Limb (tissue), 2 donors: ENCODE results near the gene NDUFC2.
"Not testable (repeated sequence)": the region's sequence is repeated elsewhere in the genome, so short reads cannot be mapped to it uniquely, and the experiment has no call there.

Experiments
- DNase-seq, 2 donors: peaks; one replicate each; pipeline ENCODE4 v3.0.0-alpha.2; 2016; ENCODE audit errors: extremely low spot score in 2 of 2

The NDUFC2 gene

GRCh38 chr11:78080084-78080817 lies 589 bp upstream of the NDUFC2 start:
- DNase-seq = no peak

DNA sequence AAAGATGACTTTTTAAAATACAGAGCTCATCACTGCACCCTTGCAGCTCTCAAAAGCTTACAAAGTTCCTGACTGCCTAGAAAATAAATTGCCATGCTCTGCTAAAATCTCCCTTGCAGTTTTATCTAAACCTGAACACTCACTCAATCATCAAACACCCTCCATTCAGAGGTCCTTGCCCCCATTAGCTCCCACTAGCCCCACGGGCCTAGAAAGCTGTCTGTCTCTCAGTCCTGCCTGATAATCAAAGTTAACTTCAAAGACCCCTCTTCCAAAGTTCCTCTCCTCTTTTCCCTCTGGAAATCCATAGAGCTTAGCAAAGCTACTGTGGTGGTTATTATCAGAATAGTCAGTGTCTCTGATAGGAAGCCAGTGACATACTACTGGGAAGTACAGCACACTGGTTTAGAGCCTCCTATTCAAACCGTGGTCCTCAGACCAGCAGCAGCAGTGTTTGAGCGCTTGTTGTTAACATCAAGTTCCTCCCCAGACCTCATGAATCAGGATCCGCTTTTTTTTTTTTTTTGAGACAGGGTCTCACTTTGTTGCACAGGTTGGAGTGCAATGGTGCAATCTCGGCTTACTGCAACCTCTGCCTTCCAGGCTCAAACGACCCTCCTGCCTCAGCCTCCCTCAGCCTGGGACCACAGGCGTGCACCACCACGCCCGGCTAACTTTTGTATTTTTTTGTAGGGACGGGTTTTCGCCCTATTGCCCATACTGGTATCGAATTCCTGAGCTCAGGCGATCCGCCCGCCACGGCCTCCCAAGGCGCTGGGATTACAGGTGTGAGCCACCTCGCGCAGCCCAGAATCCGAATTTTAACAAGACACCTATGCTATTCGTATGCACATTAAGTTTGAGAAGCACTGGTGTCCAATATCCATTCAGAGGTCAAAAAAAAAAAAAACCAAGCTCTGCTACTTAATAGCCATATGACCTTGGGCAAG lies 1.2 kb downstream of the NDUFC2 start:
- no peak for DNase-seq

DNA sequence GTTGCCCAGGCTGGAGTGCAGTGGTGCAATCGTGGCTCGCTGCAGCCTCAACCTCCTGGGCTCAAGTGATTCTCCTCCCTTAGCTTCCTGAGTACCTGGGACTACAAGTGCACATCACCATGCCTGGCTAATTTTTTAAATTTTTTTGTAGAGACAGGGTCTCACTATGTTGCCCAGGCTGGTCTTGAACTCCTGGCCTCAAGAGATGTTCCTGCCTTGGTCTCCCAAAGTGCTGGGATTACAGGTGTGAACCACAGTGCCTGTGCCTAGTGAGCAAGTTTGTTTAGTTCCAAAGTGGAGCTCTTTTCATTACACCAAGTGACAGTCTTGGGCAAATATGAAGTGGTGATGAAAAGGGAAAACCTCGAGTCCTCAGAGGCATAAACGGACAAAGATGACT lies 2.1 kb downstream of the NDUFC2 start:
- not testable (repeated sequence) for DNase-seq

DNA sequence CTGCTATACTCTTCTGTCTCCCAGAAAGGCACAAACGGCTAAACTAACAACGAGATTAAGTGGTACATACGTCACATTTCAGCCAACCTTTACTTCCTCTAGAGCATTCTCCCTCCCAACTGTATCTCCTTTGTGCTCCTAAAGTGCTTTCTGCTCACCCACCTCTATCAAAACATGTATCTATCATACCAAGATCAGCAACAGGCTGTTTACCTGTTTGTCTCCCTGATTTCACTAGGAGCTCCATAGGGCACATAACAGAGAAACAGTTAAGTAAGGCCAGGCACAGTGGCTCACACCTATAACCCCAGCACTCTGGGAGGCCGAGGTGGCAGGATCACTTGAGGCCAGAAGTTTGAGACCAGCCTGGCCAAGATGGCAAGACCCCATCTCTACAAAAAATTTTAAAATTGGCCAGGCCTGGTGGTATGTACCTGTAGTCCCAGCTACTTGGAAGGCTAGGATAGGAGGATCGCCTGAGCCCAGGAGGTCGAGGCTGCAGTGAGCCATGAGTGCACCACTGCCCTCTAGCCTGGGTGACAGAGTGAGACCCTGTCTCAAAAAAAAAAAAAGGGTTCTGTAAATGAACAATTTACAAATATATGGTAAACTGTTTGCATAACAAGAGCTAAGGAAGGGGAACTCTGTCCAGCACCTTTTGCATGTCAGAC lies 2.8 kb downstream of the NDUFC2 start:
- DNase-seq = no peak

- no peak for DNase-seq
Measured at GRCh38 chr11:78074756-78075155, 4.9 kb downstream of the NDUFC2 start.

GRCh38 chr11:78072455-78072854 lies 7.2 kb downstream of the NDUFC2 start:
- no peak for DNase-seq

- no peak for DNase-seq
Measured at GRCh38 chr11:78071717-78072116, 7.9 kb downstream of the NDUFC2 start.

GRCh38 chr11:78070621-78071020 lies 9.0 kb downstream of the NDUFC2 start:
- DNase-seq = no peak

GRCh38 chr11:78069465-78069864 lies 10.2 kb downstream of the NDUFC2 start:
- DNase-seq = no peak

DNA sequence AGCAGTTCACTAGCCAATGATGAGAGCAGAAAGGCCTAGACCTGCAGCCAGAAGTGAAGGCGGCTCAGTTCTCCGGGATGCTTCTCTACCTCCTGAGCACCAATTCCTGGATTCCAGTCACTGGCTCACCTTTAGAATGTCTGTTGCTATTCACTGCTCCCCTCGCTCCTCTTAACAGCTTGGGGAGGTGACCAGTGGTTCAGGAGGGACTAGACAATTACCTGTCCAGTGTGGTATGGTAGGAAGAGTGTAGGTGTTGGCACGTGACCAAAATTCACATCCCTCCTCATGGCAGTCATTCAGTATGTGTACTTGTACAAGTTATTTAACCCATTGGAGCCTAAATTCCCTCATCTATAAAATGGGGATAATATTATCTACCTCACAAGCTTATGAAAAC lies 12.0 kb downstream of the NDUFC2 start:
- DNase-seq = no peak

GRCh38 chr11:78066471-78066870 lies 13.2 kb downstream of the NDUFC2 start:
- DNase-seq = no peak

DNA sequence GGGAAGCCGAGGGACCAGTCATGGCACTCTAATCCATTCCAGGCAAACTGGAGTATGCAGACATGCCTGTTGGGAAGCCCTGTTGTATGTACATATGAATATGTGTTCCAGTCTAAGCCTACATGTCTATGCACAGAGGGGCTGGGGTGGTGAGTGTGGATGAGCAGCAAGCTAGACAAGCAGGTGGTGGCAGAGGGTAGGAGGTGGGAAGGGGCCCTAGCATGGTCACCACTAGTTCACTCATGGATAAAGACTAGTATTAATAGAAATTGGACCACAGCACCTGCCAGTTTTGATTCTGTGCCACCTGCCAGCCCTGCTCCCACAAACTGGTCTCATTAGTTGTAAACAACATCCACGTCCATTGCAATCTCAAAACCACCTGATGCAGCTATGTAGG lies 14.5 kb downstream of the NDUFC2 start:
- DNase-seq = no peak

DNA sequence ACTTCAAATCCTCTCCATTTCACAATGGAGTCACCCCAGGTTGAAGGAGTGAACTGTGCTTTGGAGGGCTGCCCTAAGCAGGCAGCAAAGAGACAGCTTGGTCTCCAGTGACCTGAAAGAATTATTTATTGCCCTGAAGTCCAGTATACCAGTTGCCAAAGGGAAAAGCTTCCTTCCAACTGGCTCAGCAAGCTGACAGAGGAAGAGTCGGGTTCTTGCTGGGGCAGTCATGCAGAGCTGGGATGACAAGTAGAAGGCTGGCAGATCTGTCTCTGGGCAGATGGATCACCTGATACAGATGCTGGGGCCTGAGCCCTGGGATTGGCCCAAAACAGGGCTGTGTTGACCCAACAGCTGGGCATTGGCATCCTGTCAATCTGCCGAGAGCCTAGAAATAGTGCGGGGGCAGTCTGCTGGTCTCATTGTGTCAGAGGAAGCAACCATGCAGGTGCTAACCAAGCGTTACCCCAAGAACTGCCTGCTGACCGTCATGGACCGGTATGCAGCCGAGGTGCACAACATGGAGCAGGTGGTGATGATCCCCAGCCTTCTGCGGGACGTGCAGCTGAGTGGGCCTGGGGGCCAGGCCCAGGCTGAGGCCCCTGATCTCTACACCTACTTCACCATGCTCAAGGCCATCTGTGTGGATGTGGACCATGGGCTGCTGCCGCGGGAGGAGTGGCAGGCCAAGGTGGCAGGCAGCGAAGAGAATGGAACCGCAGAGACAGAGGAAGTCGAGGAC lies 16.1 kb downstream of the NDUFC2 start, which contains the start of gene THRSP:
TSS of gene THRSP (plus strand) at position 422 of the 742 bp plus-strand sequence. CDS start at position 443, 21 bp downstream.
- DNase-seq = no peak

DNA sequence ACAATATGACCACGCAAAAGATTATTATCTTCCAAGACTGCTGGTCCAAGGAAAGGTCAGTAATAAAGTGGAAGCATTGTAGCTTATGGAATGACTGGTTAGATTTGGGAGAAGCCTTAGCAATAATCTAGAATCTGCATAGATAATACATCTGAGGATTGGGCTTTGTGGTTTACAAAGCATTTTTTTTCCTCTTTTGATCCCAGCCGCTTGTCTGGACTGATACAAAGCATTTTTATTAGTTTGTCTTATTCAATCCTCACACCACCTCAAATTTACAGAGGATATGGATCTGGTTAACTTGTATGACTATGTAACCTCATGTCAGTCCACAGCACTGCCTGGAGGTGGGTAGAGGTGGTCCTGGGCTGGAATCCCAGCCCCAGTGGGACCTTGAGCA lies 17.0 kb downstream of the NDUFC2 start:
- no peak for DNase-seq

DNA sequence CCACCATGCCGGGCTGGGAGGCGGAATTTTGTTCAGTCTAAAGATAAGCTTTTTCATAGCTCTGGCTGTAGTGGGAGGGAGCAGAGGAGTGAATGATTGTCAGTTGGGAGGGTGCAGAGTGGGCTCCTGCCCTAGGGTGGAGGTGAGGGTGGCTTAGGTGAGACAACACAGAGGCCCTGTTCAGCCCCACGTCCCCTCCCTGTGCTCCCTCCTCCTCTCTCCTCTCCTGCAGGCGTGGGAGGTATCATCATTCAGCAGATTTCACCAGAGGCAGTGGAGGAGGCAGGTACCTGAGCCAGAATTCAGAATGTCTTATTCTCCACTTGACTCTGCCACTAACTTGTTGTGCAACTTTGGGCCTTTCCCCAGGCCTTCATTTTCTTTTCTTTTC lies 17.7 kb downstream of the NDUFC2 start:
- DNase-seq = no peak

DNA sequence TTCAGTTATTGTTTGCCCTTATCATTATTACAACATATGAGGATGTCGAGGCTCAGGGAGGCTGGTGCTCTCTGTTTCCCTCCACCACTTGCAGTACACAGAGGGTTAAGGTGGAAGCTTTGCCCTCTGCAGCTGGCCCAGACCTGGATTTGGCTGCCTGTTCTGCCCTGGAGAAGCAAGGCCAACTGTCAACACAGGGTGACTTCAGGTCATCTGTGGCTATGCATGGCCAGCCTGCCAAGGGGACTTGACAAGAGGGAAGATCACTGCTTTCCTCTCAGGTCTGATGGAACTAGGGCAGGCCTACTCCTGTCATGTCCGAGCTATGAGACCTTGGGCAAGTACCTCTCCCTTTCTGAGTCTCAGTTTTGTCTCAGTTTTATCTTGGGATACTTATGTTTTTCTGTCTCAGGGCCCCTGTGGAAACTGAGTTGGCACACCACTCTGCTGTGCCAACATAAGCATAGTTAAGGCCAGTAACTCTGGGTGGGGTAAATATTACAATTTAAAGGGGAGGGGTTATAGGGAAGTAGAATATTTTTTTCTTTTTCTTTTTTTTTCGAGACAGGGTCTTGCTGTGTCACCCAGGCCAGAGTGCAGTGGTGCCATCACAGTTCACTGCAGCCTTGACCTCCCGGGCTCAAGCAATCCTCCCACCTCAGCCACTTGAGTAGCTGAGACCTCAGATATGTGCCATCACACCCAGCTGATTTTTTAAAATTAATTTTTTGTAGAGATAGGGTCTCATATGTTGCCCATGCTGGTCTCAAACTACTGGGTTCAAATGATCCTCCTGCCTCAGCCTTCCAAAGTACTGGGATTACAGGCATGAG lies 18.4 kb downstream of the NDUFC2 start:
- DNase-seq = no peak

DNA sequence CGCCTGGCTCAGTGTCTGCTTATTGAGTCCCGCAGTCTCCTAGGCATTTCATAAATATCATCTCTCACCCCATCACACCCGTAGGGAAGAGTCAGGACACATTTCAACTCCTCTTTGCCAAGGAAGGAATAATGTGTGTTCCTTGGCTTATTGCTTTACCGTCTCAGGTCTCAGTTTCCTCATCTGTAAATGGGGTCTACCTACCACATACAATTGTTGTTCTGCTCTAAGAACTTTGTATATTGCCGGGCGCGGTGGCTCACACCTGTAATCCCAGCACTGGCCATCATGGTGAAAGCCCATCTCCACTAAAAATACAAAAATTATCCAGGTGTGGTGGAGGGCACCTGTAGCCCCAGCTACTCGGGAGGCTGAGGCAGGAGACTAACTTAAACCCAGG lies 19.1 kb downstream of the NDUFC2 start:
- no peak for DNase-seq

GRCh38 chr11:78059749-78060328 lies 19.8 kb downstream of the NDUFC2 start:
- DNase-seq = not testable (repeated sequence)

DNA sequence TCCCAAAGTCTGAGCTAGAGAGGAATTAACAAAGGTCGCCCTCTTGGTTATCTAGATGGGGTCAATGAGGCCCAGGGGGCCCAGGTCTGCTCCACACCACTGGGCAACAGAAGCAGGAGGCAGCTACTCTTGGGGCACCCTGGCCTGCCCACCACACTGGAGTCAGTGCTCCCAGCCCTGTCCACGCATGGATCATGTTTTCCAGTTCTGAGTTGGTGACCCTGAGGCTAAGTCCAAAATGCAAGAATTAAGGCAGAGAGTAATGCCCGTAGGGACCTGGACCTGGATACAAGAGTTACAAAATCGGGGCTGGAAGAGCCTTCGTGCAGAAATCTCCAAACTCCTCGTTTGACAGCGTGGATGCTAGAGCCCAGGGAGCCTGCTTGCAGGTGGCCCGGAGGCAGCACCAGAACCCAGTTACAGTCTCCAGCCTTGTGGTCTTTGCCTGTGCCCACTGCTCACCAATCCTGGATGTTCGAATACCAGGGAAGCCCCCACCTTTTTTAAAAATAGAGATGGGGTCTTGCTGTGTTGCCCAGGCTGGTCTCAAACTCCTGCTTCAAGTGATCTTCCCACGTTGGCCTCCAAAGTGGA lies 22.1 kb downstream of the NDUFC2 start:
- DNase-seq = no peak

GRCh38 chr11:78056093-78056492 lies 23.6 kb downstream of the NDUFC2 start:
- DNase-seq = no peak
